GM19452 (cell line): ENCODE measurements around the gene DTD1.
A peak's percentile ranks its signal among the peaks of the same experiment; 100 is the strongest.
"Not testable (repeated sequence)": the region's sequence is repeated elsewhere in the genome, so short reads cannot be mapped to it uniquely, and the experiment has no call there.

ENCODE experiments used
- ATAC-seq: cut with Tn5 transposase; IDR thresholded peaks from one replicate; pipeline ENCODE4 v1.9.1; 2021; ENCODE audit not compliant: unreplicated experiment

The DTD1 gene

DNA sequence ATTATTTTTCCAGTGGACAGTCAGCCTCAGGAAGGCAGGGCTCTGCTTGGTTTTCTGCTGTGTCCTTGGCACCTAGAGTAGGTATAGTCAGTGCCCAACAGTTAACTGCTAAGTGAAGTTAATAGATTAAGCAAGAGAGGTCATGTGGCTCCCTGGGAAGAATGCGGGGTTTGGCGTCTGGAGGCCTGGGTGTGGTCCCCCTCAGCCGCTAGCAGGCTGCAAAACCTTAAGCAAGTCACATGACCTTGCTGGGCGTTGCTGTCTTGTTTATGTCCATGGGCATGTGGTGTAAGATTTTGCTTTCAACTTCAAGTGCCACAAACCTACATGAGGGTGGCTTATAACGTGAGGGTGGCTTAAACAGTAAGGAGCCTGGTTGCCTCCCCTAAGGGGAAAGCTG, 150.2 kb downstream of the DTD1 start:
- ATAC-seq = no peak

DNA sequence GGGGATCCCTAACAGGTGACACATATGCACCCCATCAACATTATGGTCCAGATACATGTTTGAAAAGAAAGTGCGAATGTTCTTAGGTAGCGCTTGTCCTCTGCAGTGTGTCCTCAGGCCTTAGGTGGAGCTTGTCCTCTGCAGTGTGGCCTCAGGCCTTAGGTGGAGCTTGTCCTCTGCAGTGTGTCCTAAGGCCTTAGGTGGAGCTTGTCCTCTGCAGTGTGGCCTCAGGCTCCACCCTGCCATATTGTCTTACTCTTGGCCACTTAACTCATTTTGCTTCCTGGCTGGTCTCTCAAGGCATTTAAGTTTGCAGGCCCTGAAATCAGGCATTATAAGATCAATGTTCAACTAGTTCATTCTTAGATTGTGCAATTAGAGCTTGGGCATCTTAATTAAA, 151.0 kb downstream of the DTD1 start:
- ATAC-seq = no peak

DNA sequence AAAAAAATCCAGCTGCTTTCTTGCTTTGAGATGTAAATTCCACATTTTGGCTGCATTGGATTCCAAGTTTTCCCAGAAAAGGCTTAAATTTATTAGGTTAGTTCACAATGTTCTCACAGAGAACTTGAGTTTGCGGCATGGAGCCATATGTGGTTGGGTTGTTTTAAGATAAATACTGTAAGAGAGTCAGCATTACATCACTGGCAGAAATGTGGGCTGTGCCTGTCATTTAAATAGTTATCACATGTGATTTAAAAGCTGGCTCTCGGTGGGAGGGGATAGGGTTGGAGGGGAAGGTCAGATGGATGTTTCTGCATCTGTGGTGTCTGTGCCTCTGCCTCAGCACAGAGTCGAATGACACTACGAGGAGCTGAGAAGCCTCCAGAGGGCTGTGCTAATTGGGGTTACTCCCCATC, 151.9 kb downstream of the DTD1 start:
- ATAC-seq = no peak

DNA sequence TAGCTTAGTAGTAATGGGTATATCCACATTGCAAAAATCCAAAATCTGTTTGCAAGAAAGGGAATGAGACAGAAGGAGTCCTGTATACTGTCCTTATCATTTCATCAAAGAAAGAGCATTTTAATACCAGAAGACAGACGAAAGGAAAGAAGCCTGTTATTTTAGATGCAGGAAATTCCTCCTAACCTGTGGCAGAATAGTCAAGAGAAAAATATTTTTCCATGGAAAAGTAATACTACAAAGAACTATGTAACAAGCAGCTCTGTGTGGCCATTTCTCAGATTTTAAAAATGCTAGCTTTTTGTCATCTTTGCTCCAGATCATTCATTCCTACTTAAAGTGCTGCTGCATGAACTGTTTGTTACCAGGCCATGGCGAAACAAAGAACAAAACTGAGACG, 152.9 kb downstream of the DTD1 start:
- ATAC-seq = no peak

DNA sequence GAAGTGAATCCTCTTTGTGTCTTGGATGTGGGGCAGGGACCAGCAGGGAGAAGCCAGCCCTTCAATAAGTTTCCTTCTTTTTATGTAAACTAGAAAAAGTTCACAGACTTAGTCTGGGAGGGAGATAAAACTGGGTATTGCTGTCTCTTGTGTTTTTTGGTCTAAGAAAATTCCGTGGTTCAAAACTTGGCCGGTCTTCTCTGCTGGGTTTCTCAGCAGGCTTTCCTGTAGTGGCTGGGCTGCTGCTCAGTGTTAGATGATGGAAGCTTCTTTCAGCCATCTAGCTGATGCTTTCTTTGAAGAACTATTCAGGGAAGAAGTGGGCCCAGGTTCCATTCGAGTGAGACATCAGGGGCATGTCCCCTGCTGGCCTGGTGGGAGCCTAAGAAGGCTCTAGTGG, 155.0 kb downstream of the DTD1 start:
- no peak for ATAC-seq

DNA sequence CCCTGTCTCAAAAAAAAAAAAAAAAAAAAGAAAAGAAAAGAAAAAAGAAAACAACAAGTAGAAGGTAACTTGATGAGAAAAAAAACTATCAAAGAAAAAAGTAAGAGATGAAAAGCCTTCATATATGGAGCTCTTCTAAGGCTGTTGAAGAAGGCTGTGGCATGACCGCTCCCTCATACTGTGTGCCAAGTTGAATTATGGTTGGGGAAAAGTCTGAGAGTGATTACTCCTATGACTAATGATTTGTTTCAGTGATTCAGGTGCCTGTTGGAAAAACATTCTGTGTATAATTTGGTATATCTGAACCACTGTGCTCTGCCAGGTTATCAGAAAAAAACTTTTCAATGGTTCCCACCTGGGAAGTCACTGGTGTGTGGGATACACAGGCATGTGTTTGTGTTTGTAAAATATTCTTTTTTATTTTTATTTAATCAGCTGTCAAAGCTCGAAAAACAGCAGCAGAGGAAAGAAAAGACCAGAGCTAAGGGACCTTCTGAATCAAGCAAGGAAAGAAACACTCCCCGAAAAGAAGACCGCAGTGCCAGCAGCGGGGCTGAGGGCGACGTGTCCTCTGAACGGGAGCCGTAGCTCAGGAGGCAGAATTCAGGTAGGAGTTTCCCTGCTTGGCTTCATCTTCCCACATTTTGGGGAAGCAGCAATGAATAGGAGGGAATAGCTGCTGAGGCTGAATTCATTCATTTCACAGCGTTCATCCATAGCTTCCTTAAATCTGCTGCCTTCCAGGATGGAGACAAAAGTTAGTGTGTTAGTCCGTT, 156.0 kb downstream of the DTD1 start:
- ATAC-seq = no peak

DNA sequence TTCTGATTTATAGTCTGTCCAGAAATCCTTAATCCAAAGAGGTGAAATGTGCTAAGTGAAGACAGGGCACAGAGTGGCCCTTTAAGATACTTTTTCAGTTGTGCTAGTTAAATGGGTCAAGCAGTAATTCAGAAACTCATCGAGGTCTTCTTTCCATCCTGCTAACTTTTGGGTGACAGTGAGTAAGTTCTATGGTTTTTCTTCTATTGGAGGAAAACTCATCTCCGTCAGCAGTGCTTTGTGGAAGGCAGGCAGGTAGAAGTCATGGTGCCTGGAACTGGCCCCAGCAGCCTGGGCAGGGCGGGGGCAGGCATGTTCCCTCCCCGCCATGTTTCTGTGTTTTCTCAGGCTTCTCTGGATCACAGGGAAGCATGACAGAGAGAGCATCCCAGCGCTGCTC, 159.2 kb downstream of the DTD1 start:
- ATAC-seq = no peak

DNA sequence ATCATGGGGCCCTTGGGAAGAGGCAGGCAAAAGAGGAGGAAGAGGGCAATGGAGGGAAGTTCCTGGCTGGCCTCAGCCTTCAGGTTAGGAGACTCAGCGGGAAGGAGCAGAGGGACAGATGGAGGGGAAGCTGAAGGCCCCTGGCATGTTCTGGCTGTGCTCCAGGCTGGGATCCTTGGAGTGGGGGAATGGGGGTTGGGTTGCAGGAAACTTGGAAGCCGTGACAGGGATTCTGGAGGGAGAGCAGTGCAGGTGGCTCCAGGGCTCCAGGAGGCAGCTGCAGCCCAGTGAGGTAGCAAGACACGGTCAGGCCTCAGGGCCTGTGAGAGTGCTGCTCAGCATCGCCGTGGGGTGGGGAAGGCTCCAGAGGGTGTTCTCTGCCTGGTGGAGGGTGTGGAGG, 161.1 kb downstream of the DTD1 start:
- ATAC-seq = no peak

DNA sequence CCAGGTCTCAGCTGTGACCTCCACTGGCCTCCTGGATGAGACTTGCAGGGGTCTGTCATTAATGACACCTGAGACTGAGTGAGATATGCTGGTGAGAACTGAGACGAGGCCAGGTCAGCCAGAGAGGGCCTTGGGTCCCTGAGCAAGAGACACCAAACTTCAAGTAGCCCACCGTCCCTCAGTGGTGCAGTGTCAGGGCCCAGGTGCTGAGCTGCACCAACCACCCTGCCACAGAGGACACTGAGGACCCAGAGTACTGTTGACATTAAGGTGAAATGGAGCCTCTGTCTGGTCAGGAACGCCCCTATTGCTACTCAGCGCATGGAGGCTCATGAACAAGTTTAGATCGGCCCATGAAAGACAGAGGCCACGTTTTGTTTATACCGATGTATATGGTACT, 161.7 kb downstream of the DTD1 start:
- no peak for ATAC-seq

DNA sequence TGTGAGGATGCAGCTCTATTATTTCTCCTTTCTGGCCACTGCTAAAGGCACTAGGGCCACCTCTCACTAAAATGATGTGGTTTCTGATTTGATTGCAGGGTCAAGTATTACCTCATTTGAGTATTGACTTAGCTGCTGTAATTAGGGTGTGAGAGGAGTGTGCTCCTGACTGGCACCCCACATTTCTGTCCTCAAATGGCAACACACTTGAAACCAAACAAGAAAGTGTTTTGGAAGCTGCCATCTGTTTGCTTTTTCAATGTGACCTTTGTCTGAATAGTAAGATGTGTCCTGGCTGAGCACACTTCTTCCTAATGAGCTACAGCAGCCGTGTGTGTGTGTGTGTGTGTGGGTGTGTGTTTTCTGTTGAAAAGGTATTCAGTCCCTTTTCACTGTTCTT, 162.9 kb downstream of the DTD1 start:
- ATAC-seq = no peak

DNA sequence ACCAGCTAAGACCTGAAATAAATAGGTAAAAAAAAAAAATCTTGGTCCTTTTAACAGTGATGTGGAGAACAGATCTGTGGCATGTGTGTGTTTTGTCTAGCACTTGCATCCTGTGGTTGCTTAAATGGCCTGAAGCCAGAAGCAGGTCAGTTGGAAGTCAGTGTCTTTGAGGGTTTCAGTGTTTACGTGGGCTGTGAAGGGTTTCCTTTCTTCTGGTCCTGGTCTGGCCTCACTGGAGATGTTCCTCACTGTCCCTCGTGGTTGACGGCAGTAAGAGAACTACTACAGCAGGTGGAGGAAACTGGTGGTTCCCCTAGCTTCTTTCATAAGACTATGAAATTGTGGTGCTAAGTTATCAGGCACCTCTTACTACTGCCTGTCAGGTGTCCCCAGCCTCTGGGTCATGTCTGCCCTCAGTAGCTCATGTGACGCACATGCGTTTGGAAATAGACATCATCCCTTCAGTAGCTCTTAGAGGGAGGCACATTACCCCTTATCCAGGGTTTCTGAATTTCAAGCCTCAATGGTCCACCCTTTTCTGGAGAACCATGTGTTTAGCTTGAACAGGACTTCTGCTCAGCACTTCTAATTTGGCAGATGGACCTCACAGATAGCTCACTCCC, 166.3 kb downstream of the DTD1 start:
- ATAC-seq = peak; percentile 95

DNA sequence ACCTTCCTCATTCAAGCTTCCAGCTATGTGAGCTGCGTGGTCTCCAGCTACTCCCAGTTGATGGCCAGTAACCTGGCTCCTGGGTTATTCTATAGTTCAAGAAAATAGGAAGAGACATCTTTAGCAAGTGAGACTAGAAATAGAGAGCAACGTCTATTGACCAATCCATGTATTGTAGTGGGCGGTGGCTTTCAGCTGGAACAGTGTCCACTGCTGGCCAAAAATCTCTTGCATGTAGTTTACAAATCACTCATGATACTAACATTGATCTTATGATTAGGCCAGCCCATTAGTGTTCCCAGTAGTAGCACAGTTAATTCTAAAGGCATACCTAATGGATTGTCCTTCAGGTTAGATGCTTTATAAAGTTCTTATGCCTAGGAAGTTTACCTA, 166.8 kb downstream of the DTD1 start:
- no peak for ATAC-seq

DNA sequence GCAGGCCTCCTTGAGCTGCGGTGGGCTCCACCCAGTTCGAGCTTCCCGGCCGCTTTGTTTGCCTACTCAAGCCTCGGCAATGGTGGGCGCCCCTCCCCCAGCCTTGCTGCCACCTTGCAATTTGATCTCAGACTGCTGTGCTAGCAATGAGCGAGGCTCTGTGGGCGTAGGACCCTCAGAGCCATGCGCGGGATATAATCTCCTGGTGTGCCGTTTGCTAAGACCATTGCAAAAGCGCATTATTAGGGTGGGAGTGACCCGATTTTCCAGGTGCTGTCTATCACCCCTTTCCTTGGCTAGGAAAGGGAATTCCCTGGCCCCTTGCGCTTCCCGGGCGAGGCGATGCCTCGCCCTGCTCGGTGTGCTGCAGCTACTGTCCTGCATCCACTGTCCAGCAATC, 173.0 kb downstream of the DTD1 start:
- not testable (repeated sequence) for ATAC-seq

DNA sequence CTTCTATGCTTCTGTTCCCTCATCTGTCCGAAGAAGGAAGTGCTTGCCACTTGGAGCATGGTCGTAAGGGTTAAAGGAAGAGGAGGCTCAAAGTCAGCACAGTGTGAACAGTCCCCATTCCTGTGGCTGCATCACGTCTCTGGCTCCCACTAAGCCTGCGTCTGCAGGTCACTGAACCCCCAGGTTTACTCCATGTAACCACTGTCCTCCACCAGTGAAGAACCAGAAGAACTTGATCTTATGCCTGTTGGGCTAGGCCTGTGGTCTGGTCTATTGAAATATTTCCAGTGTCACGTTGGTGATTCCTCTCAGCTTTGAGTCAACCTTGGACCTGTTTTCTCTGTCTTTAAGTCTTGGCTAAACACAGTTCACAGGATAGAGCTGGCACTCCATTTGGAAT, 179.8 kb downstream of the DTD1 start:
- ATAC-seq = no peak

DNA sequence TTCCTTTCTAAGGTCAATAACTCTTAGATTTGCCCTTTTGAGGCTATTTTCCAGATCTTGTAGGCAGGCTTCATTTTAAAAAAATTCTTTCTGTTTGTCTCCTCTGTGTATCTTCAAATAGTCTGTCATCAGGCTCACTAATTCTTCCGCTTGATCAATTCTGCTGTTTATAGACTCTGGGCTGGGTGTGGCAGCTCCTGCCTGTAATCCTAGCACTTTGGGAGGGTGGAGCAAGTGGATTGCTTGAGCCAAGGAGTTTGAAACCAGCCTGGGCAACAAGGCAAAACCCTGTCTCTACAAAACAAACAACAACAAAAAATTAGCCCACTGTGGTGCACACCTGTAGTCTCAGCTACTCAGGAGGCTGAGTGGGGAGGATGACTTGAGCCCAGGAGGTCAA, 185.7 kb downstream of the DTD1 start:
- no peak for ATAC-seq

DNA sequence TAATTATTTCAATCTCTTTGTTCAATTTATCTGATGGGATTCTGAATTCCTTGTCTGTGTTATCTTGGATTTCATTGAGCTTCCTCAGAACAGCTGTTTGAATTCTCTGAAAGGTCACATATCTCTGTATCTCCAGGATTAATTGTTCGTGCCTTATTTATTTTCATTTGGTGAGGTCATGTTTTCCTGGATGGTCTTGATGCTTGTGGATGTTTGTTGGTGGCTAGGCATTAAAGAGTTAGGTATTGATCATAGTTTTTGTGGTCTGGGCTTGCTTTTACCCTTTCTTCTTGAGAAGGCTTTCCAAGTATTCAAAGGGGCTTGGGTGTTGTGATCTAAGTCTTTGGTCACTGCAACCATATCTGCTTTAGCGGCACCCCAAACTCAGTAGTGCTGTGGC, 186.4 kb downstream of the DTD1 start:
- no peak for ATAC-seq

DNA sequence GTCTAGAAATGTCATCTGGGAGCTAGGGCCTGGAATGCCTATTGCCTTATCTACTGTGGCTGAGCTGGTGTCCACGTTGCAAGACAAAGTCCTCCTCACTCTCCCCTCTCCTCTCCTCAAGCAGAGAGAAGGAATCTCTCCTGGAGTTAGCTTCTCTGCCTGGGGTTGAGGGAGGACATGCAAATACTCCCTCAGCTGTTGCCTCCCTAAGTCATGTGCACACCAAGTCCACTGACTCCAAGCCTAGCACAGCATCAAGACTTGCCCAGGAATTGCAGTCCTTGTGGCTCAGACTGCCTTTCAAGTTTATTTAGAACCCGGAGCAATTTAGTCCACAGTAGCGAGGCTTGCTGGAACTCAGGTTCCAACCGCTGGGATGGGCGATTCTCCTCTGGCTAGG, 187.8 kb downstream of the DTD1 start:
- ATAC-seq = no peak

DNA sequence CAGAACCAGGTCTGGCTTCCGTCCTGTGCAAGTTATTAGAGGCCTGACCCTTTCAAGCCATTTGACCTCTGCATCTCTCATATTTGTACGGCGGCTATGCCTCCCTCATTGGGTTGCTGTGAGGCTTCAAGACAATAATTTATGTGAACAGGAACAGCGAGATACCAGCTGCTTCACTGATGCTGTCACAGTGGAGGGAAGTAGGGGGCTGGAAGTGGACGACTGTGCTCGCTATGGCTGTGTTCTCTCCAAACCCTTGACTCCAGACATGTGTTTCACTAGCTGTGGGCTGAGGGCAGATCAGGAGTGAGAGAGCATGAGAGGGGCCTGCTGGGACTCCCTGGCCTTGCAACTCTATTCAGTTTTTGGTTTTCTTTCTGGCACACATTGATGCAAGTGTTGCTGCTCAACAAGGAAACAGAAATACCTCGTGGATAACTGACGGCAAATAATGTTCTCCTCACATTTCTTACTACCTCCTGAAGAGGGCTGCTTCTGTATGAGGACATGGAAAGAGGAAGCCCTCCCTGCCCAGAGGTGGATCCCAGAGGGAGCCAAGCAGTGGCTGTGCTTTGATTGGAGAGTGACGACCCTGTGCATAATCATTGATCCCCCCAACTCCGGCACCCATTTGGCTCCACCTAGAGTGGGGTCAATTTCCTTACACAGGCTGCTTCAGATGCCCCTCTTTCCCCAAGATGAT, 191.0 kb downstream of the DTD1 start:
- no peak for ATAC-seq

DNA sequence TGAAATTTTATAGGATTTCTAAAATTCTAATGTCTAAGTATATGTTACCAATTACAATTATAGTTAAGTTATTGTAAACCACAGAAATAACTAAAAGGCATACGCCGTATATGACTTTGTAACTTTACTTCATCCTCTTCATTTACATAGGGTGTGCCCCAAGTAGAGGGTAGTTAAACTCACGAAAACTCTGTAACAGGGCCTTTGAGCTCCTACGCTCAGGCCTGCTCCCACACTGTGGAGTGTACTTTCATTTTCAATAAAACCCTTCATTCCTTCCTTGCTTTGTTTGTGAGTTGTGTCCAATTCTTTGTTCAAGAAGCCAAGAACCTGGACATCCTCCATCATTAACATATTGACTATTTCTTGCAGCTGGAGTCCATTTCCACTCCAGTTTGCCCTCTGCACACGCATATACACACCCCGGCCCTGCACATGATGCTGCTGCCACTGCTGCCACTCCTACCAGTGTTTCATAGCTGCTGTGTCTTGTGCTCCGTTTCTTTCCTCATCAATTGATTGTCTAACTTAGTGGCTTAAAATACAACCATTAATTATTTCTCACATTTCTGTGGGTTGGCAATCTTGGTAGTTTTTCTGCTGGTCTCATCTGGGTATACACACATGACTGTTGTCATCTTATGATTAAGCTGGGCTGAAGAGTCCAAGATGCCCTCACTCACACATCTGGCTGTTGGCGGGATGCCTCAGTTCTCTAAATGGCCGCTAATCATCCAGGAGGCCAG, 192.7 kb downstream of the DTD1 start:
- no peak for ATAC-seq

DNA sequence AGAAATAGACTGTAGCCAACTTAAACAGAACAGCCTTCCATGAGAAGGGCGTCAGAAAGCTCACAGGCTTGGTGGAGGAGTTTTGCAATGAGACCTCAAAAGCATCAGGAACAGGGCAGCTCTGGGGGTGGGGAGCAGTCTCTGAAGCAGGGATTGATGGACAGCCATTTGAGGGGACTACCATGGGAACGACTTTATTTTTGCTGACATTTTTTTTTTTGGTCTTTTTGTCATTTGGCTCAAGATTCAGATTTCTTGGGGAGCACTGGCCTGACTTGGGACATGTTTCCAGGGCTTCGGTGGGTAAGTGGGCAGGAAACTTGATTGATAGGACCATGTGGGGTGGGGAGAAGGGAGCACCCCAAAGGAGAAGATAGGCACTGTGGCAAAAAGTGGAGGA, 193.7 kb downstream of the DTD1 start:
- no peak for ATAC-seq

DNA sequence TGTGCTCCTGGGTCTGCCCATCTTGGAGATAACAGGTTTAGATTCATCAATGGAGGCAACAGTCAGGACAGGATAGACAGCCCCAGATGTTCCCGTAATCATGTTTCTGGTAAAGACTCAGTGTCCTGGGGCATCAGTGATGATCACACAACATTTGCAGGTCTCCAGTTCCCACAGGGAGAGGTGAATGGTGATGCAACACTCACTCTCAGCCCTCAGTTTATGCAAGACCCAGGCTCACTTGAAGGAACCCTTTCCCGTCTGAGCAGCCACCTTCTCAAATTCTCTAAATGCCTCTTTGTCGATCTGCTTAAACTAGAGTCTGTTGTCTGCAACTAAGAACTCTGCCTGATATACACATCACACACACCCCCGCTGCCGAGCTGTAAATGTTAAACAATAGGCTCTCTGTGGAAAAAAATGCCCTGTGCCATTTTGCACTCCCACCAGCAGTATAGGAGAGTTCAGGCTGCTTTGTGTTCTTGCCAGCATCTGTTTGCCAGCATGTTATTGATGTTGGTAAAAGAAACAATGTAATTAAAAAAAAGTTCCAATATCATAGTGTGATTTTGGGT, 195.6 kb downstream of the DTD1 start:
- ATAC-seq = no peak
